HG02943 (cell line): Measurements from ENCODE around the gene GPATCH1.
"Not testable (repeated sequence)": the region's sequence is repeated elsewhere in the genome, so short reads cannot be mapped to it uniquely, and the experiment has no call there.

Experiments
- ATAC-seq: cut with Tn5 transposase; IDR thresholded peaks from one replicate; pipeline ENCODE4 v1.9.1; 2021; ENCODE audit warnings: mild to moderate bottlenecking, low read depth, moderate library complexity; ENCODE audit not compliant: unreplicated experiment

Gene GPATCH1

DNA sequence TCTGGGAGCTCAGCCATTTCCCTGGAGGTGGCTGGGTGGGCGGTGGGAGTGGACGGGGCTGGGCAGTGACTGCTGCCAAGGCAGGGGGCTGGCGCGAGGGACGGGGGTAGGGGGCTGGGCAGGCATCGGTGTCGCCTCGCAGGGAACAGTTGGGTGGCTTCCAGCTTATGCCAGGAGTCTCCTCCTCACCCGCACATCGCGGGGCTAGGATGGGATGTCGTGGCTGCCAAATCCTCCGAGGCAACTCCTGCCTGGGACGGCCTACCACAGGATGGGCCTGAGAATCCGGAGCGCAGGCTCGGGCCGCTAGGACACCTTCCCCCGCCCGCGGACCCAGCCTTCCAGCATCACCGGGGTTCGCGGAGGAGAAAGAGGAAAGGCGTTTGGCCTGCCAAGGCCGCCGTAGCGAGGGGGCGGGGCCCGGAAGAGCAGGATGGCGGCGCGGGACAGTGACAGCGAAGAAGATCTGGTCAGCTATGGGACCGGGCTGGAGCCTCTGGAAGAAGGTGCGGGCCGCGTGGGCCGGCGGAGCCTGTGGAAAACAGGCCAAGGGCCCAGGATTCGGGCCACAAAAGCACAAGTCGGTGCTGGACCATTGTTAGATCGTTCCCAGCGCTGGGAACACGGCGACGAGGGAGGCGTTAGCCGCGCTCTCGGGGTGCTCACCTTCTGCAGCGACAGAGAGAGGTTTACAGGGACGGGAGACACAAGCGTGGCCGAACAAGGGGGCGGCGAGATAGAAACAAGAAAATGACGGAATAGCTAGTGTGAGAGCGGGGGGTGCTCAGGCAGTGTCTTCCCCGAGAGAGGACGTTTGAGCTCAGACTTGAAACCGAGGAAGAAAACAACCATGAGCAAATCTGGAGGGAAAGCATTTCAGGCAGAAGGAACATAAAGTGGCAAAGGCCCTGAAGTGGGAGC, at the start of gene GPATCH1:
Gene GPATCH1 (plus strand): TSS at position 421 of the 921 bp plus-strand sequence. CDS start 13 bp downstream, at position 434.
- ATAC-seq, result no peak

GRCh38 chr19:33032218-33032781, 48.7 kb upstream of the GPATCH1 start:
- no peak for ATAC-seq

GRCh38 chr19:33035461-33035860, 45.5 kb upstream of the GPATCH1 start:
- ATAC-seq, result no peak

DNA sequence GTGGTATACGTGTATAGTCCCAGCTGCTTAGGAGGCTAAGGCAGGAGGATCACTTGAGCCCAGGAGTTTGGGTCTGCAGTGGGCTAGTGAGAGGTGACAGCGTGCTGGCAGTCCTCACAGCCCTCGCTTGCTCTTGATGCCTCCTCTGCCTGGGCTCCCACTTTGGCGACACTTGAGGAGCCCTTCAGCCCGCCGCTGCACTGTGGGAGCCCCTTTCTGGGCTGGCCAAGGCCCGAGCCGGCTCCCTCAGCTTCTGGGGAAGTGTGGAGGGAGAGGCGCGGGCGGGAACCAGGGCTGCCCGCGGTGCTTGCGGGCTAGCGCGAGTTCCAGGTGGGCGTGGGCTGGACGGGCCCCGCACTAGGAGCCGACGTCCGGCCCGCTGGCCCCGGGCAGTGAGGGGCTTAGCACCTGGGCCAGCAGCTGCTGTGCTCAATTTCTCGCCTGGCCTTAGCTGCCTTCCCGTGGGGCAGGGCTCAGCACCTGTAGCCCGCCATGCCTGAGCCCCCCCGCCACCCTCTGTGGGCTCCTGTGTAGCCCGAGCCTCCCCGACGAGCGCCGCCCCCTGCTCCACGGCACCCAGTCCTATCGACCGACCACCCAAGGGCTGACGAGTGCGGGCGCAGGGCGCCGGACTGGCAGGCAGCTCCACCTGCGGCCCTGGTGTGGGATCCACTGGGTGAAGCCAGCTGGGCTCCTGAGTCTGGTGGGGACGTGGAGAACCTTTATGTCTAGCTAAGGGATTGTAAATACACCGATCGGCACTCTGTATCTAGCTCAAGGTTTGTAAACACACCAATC, 44.4 kb upstream of the GPATCH1 start:
- ATAC-seq, result not testable (repeated sequence)

- ATAC-seq, result not testable (repeated sequence)
Observed at GRCh38 chr19:33037168-33038025, 43.6 kb upstream of the GPATCH1 start.

- no peak for ATAC-seq
Observed at GRCh38 chr19:33039108-33039599, 41.8 kb upstream of the GPATCH1 start.

GRCh38 chr19:33039815-33040214, 41.2 kb upstream of the GPATCH1 start:
- no peak for ATAC-seq

DNA sequence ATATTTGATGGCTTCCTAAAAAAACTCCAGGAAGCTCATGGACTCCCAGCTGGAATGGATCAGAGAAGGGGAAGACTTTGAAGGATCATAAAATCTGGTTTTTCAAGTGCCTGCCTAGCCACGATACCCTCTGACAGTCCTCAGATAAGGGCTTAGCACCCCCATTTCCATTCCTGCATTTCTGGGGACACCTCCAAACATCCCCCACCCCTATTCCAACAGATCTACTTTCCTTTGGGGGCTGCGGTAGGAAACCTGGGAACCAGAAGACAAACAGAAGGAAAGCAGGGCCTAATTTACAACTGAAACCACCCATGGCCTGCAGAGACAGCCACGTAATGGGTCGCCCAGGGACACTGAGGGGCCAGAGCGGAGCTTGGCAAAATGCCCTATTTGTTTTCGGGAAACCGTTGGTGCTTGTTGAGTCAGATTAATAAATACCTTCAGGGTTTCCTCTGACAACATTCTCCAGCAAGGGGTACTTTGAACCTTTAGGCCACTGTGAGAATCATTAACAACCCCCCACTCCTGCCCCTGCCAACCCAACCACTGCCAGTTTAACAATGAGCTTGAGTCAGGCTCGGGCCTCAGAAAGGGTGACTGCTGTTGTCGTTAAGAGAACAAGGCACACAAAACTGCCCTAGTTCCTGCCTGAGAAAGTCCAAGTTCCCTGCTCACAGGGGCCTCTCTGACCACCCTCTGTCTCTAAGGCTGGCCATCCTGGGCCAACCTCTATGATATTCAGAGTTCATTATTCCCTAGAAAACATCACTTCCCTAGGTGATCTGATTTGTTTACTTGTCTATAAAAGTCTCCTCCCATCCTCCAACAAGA, 39.8 kb upstream of the GPATCH1 start:
- no peak for ATAC-seq

DNA sequence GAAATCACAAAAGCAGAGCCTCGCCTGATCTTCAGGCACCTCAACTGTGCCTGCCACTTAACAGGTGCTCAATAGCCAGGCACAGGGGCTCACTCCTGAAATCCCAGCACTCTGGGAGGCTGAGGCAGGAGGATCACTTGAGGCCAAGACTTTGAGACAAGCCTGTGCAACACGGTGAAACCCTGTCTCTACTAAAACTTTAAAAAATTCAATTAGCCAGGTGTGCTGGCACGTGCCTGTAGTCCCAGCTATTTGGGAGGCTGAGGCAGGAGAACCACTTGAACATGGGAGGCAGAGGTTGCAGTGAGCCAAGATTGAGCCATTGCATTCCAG, 39.2 kb upstream of the GPATCH1 start:
- not testable (repeated sequence) for ATAC-seq

DNA sequence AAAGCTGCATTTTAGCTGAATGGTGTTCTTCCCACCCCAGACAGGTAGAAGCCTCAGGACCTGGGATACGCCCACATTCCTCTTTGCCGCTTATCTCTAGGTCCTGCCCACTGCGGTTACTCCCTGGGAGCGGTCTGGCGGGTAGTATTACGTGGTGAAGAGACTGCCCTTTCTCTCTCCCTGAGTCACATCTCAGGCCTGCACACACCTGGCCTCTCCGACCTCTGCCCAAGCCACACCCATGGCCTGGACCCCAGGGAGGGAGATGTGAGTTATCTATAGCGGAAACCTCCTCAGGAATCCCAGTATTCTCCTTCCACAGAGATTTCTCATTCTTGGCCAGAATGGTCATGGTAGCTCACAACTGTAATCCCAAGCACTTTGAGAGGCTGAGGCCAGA, 33.6 kb upstream of the GPATCH1 start:
- ATAC-seq, result no peak

- no peak for ATAC-seq
Observed at GRCh38 chr19:33048806-33049676, 31.9 kb upstream of the GPATCH1 start.

DNA sequence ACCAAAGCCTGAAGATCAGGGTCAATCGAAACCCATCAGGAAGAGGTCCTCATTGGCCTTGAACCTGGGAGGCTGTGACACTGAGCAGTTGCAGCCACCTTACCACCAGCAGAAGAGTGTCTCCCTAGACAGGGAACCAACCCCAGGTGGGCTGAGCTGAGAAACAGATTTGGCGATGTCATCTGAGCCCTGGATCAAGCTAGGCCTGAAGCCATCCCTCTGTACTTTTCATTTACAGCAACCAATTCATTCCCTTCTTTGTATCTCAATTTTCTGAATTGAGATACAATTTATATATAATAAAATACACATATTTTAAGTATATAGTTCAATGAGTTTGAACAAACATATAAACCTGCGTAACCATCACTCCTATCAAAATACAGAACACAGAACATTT, 30.9 kb upstream of the GPATCH1 start:
- ATAC-seq, result no peak

GRCh38 chr19:33052352-33052972, 28.5 kb upstream of the GPATCH1 start:
- ATAC-seq, result no peak

DNA sequence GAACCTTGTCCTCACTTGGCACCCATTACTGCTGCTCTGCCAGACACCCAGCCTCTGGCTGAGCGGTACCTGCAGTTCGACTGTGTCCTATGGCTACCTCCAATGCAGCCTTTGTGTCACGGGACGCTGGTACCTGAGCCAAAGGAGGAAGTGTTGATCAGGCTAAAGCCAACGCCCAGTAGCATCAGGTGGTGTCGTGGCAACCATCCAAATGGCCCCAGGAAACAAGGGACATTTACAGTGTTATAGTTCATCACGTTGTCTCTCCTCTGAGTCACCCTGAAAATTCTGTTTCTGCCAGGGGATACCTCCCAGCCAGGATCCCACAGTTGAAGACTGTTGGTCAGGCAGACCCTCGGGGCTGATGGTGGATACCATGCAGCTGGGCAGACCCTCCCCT, 26.4 kb upstream of the GPATCH1 start:
- no peak for ATAC-seq

DNA sequence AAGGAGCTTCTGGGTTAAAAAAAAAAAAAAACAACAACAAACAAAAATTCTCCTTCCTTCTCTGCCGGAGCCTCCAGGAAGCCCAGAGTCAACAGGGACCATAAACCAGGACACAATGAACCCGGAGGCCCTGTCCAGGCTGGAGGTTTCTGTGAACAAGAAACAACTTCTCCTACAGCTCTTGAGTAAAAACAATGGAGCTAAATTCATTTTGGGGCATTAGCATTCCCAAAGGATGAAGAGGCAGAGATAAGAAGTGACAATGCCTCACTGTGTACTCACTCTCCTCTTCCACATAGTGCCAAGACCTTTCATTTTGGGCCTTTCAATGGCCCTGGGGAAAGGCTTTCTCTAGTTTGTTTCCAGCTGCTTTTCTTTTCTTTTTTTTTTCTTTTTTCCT, 25.3 kb upstream of the GPATCH1 start:
- ATAC-seq, result no peak

GRCh38 chr19:33060586-33060985, 20.4 kb upstream of the GPATCH1 start:
- ATAC-seq, result no peak

DNA sequence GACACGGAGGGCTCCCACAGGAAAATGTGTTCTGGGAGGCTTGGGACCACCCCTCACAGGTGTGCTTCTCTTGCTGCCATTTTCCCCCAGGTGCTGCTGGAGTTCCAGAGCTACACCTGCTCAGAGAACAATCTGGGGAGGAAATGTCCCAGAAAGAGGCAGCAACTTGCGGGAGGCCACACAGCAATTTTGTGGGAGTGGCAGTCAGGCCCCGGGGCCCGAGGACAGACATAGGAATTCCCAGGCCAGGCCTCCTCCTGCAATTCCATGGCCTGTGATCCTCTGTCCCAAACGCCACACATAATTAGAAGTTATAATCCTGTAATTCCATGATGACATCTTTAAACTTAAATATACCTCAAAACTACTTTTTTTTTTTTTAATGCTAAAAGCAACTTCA, 18.1 kb upstream of the GPATCH1 start:
- ATAC-seq, result no peak

GRCh38 chr19:33063356-33063752, 17.6 kb upstream of the GPATCH1 start:
- ATAC-seq, result no peak
